ENCODE results near the gene PTGES. TPM values are rescaled to one million over a fixed set of nuclear protein-coding genes. Genes with fewer than 3 reads are reported as not detected.
A peak's percentile ranks its signal among the peaks of the same experiment; 100 is the strongest.

Gene PTGES
- total and polyA plus RNA-seq, 9 of the 15 experiments (the other 6 are each of a cell fraction or from before 2014, with no cell fraction given) = 0.13 TPM; not detected in 8

DNA sequence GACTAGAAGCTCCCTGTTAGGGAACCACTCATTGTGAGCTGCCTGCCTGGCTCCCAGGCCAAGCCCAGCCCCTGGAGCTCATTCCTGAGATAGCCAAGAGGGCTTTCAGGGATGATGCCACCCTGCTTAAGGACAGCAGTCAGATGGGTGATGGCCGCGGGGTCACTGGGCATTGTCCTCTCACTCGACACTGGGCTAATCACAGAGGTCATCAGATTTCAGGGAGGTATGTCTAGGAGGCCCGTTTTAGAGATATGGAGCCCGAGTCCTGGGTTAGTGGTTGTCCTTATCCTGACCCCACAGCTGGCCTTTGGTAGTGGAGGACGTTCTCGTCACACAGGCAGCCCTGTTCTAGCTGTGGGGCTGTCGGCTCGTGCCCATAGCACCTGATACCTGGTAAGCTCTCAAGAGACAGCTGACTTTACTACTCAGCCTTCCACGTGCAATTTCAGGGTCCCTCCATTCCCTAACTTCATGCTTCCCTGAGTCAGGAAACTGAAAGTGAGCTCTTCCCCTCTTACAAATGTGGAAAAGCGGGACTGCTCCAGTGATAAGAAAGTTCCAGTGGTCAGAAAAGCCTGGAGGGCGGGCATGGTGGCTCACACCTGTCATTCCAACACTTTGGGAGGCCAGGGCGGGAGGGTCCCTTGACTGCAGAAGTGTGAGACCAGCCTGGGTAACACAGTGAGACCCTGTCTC lies 7.1 kb upstream of the PTGES start:
- WGBS (ENCODE audit: insufficient coverage, low coverage, missing lambda C conversion rate) = 13% methylated on average over 13 of the region's 13 CpGs
- H3K27me3 ChIP-seq (ENCODE audit: control insufficient read depth in 2 of 2, insufficient read depth in 2 of 2, low read length in 2 of 2) = peaks cover 10 to 15% of the 10 kb centered on the region in 2 experiments; a peak in 4 of 5 replicates
- peaks cover 23 to 26% of the 10 kb centered on the region in 2 experiments for H3K4me1 ChIP-seq (replicated peaks in 1 of 2; ENCODE audit: control insufficient read depth in 2 of 2, insufficient read depth in 2 of 2, low read length in 2 of 2)
- H3K79me2 ChIP-seq (ENCODE audit: control insufficient read depth, insufficient read depth, low read length) = no peaks in the 10 kb centered on the region
- H3K4me2 ChIP-seq (ENCODE audit: insufficient read depth, low read length) = no peak overlapping the region
- ChIA-PET CTCF (ENCODE audit: low intra/inter-chr PET ratio) (no interaction called here), POLR2A (interaction anchor here (0.6 to 1.5 kb wide), 6 partner anchors 10 to 263 kb away, joined by 3 to 6 read pairs (median 4); no protein-coding TSS in a partner anchor)
- no peaks in the 10 kb centered on the region for H3K9me1 ChIP-seq (ENCODE audit: control insufficient read depth, insufficient read depth, low read length)
- FAIRE-seq (no peak), ATAC-seq (peak; percentile 57), DNase-seq (ENCODE audit: extremely low read depth in 1 of 4, low spot score in 3 of 4) (peak in 2 of 4 experiments; percentile 32 to 43)
- H3K9ac ChIP-seq (ENCODE audit: insufficient read depth in 1 of 2, low read depth in 2 of 2, low read length in 2 of 2) = peak overlapping the region in 1 of 2 experiments; percentile 74; a peak in 1 of 4 replicates
- no peak overlapping the region for H3K27ac ChIP-seq (ENCODE audit: extremely low read depth, low read depth, low read length)
- BruUV-seq (replicated peaks) = no TSS peak
- 0 out of 2 replicates have a peak overlapping the region, but pooled peaks have one; percentile 7 for H2AFZ ChIP-seq (ENCODE audit: low read depth, low read length)
- no peak overlapping the region for H3K4me3 ChIP-seq
- intact Hi-C loops (cut with micrococcal nuclease) = loop anchor here (1.0 kb wide), 1 partner anchor 18 kb away; no protein-coding TSS in a partner anchor
- in situ Hi-C loops (cut with MboI) = no loop called here
- H3K9me3 ChIP-seq (replicated peaks; ENCODE audit: control insufficient read depth, insufficient read depth, low read depth, low read length) = no peaks in the 10 kb centered on the region
- H4K20me1 ChIP-seq (replicated peaks; ENCODE audit: control insufficient read depth, insufficient read depth, low read length) = 0 out of 2 replicates have a peak, but pooled peaks cover 5% of the 10 kb centered on the region
- H3K36me3 ChIP-seq (ENCODE audit: control insufficient read depth, insufficient read depth, low read length) = no peaks in the 10 kb centered on the region
- TF ChIP-seq NR2C1 (IDR thresholded peaks at IDR 0.05) (peak; percentile 64), NR2C1 (tag; IDR thresholded peaks at IDR 0.05) (peak; percentile 89), SAFB (IDR thresholded peaks at IDR 0.05; ENCODE audit: borderline replicate concordance, low read depth, low read length) (no peak), FOSL1 (tag; conservative IDR thresholded peaks at IDR 0.05) (no peak), ZNF830 (CRISPR knock-in tag; IDR thresholded peaks at IDR 0.05) (no peak), KLF6 (CRISPR knock-in tag; IDR thresholded peaks at IDR 0.05; ENCODE audit: borderline replicate concordance) (no peak), MTA3 (IDR thresholded peaks at IDR 0.05; ENCODE audit: borderline replicate concordance) (0 out of 2 replicates have a peak, but pooled peaks have one; percentile 39), HDAC1 (IDR thresholded peaks at IDR 0.05) (peak in 1 of 2 experiments; percentile 31; a peak in 1 of 4 replicates), EP300 (IDR thresholded peaks at IDR 0.05; ENCODE audit: low read length) (0 out of 2 replicates have a peak, but pooled peaks have one; percentile 20), CBFA2T2 (conservative IDR thresholded peaks at IDR 0.05) (peak; percentile 43; the same call in 1 of the 2 replicates), GTF2E2 (tag; IDR thresholded peaks at IDR 0.05) (0 out of 2 replicates have a peak, but pooled peaks have one; percentile 35)
- TF ChIP-seq, protein P1, sequence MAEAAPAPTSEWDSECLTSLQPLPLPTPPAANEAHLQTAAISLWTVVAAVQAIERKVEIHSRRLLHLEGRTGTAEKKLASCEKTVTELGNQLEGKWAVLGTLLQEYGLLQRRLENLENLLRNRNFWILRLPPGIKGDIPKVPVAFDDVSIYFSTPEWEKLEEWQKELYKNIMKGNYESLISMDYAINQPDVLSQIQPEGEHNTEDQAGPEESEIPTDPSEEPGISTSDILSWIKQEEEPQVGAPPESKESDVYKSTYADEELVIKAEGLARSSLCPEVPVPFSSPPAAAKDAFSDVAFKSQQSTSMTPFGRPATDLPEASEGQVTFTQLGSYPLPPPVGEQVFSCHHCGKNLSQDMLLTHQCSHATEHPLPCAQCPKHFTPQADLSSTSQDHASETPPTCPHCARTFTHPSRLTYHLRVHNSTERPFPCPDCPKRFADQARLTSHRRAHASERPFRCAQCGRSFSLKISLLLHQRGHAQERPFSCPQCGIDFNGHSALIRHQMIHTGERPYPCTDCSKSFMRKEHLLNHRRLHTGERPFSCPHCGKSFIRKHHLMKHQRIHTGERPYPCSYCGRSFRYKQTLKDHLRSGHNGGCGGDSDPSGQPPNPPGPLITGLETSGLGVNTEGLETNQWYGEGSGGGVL (CRISPR knock-in tag; IDR thresholded peaks at IDR 0.05) = no peak
- TF ChIP-seq, protein P2, sequence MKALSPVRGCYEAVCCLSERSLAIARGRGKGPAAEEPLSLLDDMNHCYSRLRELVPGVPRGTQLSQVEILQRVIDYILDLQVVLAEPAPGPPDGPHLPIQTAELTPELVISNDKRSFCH (CRISPR knock-in tag; IDR thresholded peaks at IDR 0.05) = no peak
- TF ChIP-seq, protein P2 (tag; IDR thresholded peaks at IDR 0.05) = peak; percentile 26; the same call in 1 of the 2 replicates
- TF ChIP-seq, protein P3, sequence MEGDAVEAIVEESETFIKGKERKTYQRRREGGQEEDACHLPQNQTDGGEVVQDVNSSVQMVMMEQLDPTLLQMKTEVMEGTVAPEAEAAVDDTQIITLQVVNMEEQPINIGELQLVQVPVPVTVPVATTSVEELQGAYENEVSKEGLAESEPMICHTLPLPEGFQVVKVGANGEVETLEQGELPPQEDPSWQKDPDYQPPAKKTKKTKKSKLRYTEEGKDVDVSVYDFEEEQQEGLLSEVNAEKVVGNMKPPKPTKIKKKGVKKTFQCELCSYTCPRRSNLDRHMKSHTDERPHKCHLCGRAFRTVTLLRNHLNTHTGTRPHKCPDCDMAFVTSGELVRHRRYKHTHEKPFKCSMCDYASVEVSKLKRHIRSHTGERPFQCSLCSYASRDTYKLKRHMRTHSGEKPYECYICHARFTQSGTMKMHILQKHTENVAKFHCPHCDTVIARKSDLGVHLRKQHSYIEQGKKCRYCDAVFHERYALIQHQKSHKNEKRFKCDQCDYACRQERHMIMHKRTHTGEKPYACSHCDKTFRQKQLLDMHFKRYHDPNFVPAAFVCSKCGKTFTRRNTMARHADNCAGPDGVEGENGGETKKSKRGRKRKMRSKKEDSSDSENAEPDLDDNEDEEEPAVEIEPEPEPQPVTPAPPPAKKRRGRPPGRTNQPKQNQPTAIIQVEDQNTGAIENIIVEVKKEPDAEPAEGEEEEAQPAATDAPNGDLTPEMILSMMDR (IDR thresholded peaks at IDR 0.05 in 2 of 3, conservative IDR thresholded peaks at IDR 0.05 in 1 of 3; ENCODE audit: insufficient read depth in 2 of 3, low read depth in 1 of 3, low read length in 3 of 3) = 0 out of 6 replicates have a peak, but pooled peaks of 1 of the 3 experiments have one; percentile 0
- TF ChIP-seq, protein P4, sequence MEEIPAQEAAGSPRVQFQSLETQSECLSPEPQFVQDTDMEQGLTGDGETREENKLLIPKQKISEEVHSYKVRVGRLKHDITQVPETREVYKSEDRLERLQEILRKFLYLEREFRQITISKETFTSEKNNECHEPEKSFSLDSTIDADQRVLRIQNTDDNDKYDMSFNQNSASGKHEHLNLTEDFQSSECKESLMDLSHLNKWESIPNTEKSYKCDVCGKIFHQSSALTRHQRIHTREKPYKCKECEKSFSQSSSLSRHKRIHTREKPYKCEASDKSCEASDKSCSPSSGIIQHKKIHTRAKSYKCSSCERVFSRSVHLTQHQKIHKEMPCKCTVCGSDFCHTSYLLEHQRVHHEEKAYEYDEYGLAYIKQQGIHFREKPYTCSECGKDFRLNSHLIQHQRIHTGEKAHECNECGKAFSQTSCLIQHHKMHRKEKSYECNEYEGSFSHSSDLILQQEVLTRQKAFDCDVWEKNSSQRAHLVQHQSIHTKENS (CRISPR knock-in tag; IDR thresholded peaks at IDR 0.05) = no peak
